GM23338 (cell line): ENCODE data around the gene EMSY. TPM values are rescaled to one million over a fixed set of nuclear protein-coding genes. Genes with fewer than 3 reads are reported as not detected.

ENCODE experiments used
- ATAC-seq: fragments of 200-7000 bp; cut with Tn5 transposase; 3 replicates; pipeline ENCODE4 v1.9.1; 2020
- DNase-seq: peaks from one replicate; pipeline ENCODE4 v3.0.0-alpha.2; 2015; ENCODE audit warnings: low spot score
- H2AFZ ChIP-seq: fragments of 200-600 bp; sonication (generic); 2 replicates; pipeline ENCODE4 v1.8.0; 2016; ENCODE audit warnings: antibody characterized with exemption, mild to moderate bottlenecking, moderate library complexity
- H3F3A ChIP-seq: fragments of 200-600 bp; sonication (generic); replicated peaks from 2 replicates; pipeline ENCODE4 v1.8.0; 2017; ENCODE audit warnings: antibody characterized with exemption, mixed run types, low read depth
- H3K27ac ChIP-seq: fragments of 200-600 bp; sonication (generic); 2 replicates; pipeline ENCODE4 v1.6.1; 2016; ENCODE audit warnings: low read depth
- H3K27me3 ChIP-seq: fragments of 200-600 bp; sonication (generic); 2 replicates; pipeline ENCODE4 v1.8.0; 2016; ENCODE audit warnings: mild to moderate bottlenecking, mixed run types, moderate library complexity; ENCODE audit not compliant: insufficient read depth
- H3K36me3 ChIP-seq: fragments of 200-600 bp; sonication (generic); 2 replicates; pipeline ENCODE4 v1.8.0; 2016; ENCODE audit warnings: mild to moderate bottlenecking; ENCODE audit not compliant: insufficient read depth
- H3K4me1 ChIP-seq: fragments of 200-600 bp; sonication (generic); 2 replicates; pipeline ENCODE4 v1.8.0; 2016; ENCODE audit warnings: mild to moderate bottlenecking, moderate library complexity; ENCODE audit not compliant: insufficient read depth
- H3K4me2 ChIP-seq: fragments of 200-600 bp; sonication (generic); 2 replicates; pipeline ENCODE4 v1.7.1; 2017; ENCODE audit warnings: mixed run types
- H3K4me3 ChIP-seq: fragments of 200-600 bp; sonication (generic); 2 replicates; pipeline ENCODE4 v1.6.1; 2016; ENCODE audit warnings: mixed run types
- H3K79me2 ChIP-seq: fragments of 200-600 bp; sonication (generic); replicated peaks from 2 replicates; pipeline ENCODE4 v1.8.0; 2017; ENCODE audit warnings: mild to moderate bottlenecking; ENCODE audit not compliant: insufficient read depth
- H3K9me2 ChIP-seq: fragments of 200-600 bp; sonication (generic); 2 replicates; pipeline ENCODE4 v1.8.0; 2017; ENCODE audit not compliant: insufficient read depth
- H4K20me1 ChIP-seq: fragments of 200-600 bp; sonication (generic); replicated peaks from 2 replicates; pipeline ENCODE4 v1.8.0; 2017; ENCODE audit warnings: mild to moderate bottlenecking; ENCODE audit not compliant: insufficient read depth
- H3K27ac Mint-ChIP-seq: 2 replicates; pipeline ENCODE4 v1.8.0; 2020; ENCODE audit warnings: inconsistent platforms, mild to moderate bottlenecking, moderate library complexity, mixed read lengths
- H3K27me3 Mint-ChIP-seq: 3 replicates; pipeline ENCODE4 v1.8.0; 2022; ENCODE audit warnings: low read depth, mild to moderate bottlenecking, moderate library complexity, mixed read lengths, inconsistent platforms; ENCODE audit not compliant: insufficient read depth, poor library complexity
- H3K36me3 Mint-ChIP-seq: 3 replicates; pipeline ENCODE4 v1.8.0; 2021; ENCODE audit warnings: low read depth, mild to moderate bottlenecking, inconsistent platforms, moderate library complexity, mixed read lengths
- H3K4me1 Mint-ChIP-seq: 3 replicates; pipeline ENCODE4 v1.8.0; 2020; ENCODE audit warnings: mild to moderate bottlenecking, inconsistent platforms, mixed read lengths
- H3K4me3 Mint-ChIP-seq: 3 replicates; pipeline ENCODE4 v1.8.0; 2021; ENCODE audit warnings: moderate library complexity, mild to moderate bottlenecking, inconsistent platforms, mixed read lengths
- H3K9me3 Mint-ChIP-seq: 3 replicates; pipeline ENCODE4 v1.8.0; 2020; ENCODE audit warnings: moderate library complexity, mild to moderate bottlenecking, inconsistent platforms, mixed read lengths
- CREB1 ChIP-seq: fragments of 250-450 bp; sonication (Bioruptor Pico); IDR thresholded peaks from 2 replicates; pipeline ENCODE4 v1.5.0; 2020; ENCODE audit warnings: low read depth, mild to moderate bottlenecking, moderate library complexity
- ETS1 ChIP-seq: IDR thresholded peaks from 2 replicates; pipeline ENCODE4 v1.6.1; 2016; ENCODE audit warnings: antibody characterized with exemption
- EZH2phosphoT487 ChIP-seq: fragments of 200-600 bp; sonication (generic); IDR thresholded peaks from one replicate; pipeline ENCODE4 v1.8.1; 2018; ENCODE audit warnings: antibody characterized with exemption; ENCODE audit not compliant: unreplicated experiment
- JUNB ChIP-seq: IDR thresholded peaks from one replicate; pipeline ENCODE4 v1.6.1; 2016; ENCODE audit warnings: antibody characterized with exemption; ENCODE audit not compliant: unreplicated experiment
- NANOG ChIP-seq: IDR thresholded peaks from 2 replicates; pipeline ENCODE4 v1.6.1; 2016; ENCODE audit warnings: antibody characterized with exemption, borderline replicate concordance
- POLR2AphosphoS5 ChIP-seq: IDR thresholded peaks from 2 replicates; pipeline ENCODE4 v1.6.1; 2016; ENCODE audit warnings: antibody characterized with exemption, low read depth
- REST ChIP-seq: IDR thresholded peaks from one replicate; pipeline ENCODE4 v1.6.1; 2018; ENCODE audit warnings: antibody characterized with exemption; ENCODE audit not compliant: unreplicated experiment
- ZNF114 ChIP-seq: fragments of 250-450 bp; sonication (Bioruptor Pico); IDR thresholded peaks from 2 replicates; pipeline ENCODE4 v1.5.0; 2020; ENCODE audit warnings: mild to moderate bottlenecking, moderate library complexity
- ZNF331 ChIP-seq: fragments of 250-450 bp; sonication (Bioruptor Pico); IDR thresholded peaks from 2 replicates; pipeline ENCODE4 v1.5.0; 2020; ENCODE audit warnings: low read depth, mild to moderate bottlenecking, moderate library complexity
- ZNF462 ChIP-seq: fragments of 250-450 bp; sonication (Bioruptor Pico); IDR thresholded peaks from 2 replicates; pipeline ENCODE4 v1.5.0; 2020; ENCODE audit warnings: mild to moderate bottlenecking, moderate library complexity
- polyA plus RNA-seq: library from polyadenylated mRNA; unstranded; fragments of >200 nt; fragmentation: Nextera tagmentation; extraction: Ambion mirVana; gene quantifications from 2 replicates; pipeline ENCODE4 v1.2.1, GENCODE V29; 2016
- total RNA-seq: library from RNA; depleted of rRNA; stranded (reverse); fragments of >200 nt; shearing (Covaris generic); gene quantifications from 2 replicates; pipeline ENCODE4 v1.2.3, GENCODE V29; 2014

Gene EMSY
- total and polyA plus RNA-seq, 2 experiments from 2014 or later = 25.0 to 46.9 TPM

GRCh38 chr11:76553554-76554476 lies 109.0 kb downstream of the EMSY start:
- no peaks in the 10 kb centered on the region for H3K27me3 Mint-ChIP-seq
- Histone ChIP-seq H3K9me2 (no peaks in the 10 kb centered on the region), H3K79me2 (no peaks in the 10 kb centered on the region), H4K20me1 (no peaks in the 10 kb centered on the region), H2AFZ (no peak overlapping the region), H3K4me2 (peak overlapping the region; percentile 5; the same call in 1 of the 2 replicates), H3K27ac (no peak overlapping the region; the same call in 1 of the 2 replicates), H3K27me3 (no peaks in the 10 kb centered on the region), H3F3A (no peaks in the 10 kb centered on the region), H3K4me3 (no peak overlapping the region), H3K4me1 (peaks cover 9% of the 10 kb centered on the region), H3K36me3 (peaks cover 10% of the 10 kb centered on the region; the same call in 1 of the 2 replicates)
- DNase-seq (no peak), ATAC-seq (peak; percentile 42; the same call in 2 of the 3 replicates)
- H3K4me3 Mint-ChIP-seq = no peak overlapping the region
- peaks cover 10% of the 10 kb centered on the region for H3K4me1 Mint-ChIP-seq
- peaks cover 13% of the 10 kb centered on the region; the same call in 2 of the 3 replicates for H3K9me3 Mint-ChIP-seq
- TF ChIP-seq ZNF114 (no peak), ETS1 (no peak), EZH2phosphoT487 (no peak), ZNF331 (CRISPR knock-in tag) (no peak), POLR2AphosphoS5 (no peak), NANOG (no peak), ZNF462 (no peak), CREB1 (CRISPR knock-in tag) (no peak), REST (no peak), JUNB (no peak)
- peaks cover 46% of the 10 kb centered on the region for H3K36me3 Mint-ChIP-seq
- H3K27ac Mint-ChIP-seq = no peak overlapping the region
